Activated T-helper 1 cell treated with Interleukin-2 at 50 U/mL for 16 hours (primary cell): ENCODE measurements around the gene STATH.
"Not testable (repeated sequence)": the region's sequence is repeated elsewhere in the genome, so short reads cannot be mapped to it uniquely, and the experiment has no call there.

Experiments
- DNase-seq: peaks from one replicate; pipeline ENCODE4 v3.0.0-alpha.2; 2020; ENCODE audit warnings: low read depth

Gene STATH

GRCh38 chr4:69995526-69996016 is at the start of gene STATH:
Gene STATH, plus strand, starts transcription at chr4:69995966. Its CDS starts 2,472 bp downstream, at chr4:69998438.
- DNase-seq, result no peak

DNA sequence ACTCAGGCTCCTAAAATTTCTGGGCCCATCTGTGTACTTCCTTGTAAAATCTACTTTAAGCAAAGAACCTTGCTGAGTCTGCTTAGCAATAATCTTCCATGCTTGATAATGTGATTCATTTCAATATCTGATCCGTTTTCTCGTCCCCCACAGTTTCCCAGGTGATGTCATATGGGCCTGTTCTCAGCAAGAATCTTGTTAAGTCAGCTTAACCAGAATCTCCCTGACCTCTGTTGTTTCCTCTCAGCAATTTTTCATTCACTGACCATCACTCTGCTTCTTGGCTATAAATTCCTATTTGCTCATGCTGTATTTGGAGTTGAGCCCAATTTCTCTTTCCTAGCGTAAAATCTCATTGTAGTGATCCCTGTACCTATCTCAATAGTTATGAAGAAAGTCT is 44.2 kb upstream of the STATH start:
- no peak for DNase-seq

- DNase-seq, result no peak
Observed at GRCh38 chr4:69957209-69957608, 38.6 kb upstream of the STATH start.

- DNase-seq, result no peak
Observed at GRCh38 chr4:69965628-69966027, 30.1 kb upstream of the STATH start, which contains the start of gene CSN2. Gene CSN2, minus strand, starts transcription at chr4:69965728. Its CDS starts 4,733 bp downstream, at chr4:69960995.

DNA sequence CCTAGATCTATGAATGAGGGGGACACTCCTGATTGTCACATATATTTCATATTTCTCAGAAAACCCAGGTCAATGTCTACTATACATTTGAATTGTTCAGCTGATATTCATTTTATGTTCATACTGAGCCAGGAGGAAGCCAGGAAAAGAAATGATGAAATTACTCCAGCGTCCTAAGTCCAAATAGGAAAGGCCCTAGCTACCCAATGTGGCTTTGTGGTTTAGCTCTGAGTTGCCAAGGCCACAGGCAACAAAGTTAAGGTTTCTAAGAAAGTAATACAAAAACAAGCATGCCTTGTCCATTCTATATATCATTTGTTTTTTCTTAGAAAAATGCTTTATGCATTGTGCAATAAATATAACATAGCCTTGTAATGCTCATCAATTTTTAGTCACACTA is 25.7 kb upstream of the STATH start:
- DNase-seq, result no peak

DNA sequence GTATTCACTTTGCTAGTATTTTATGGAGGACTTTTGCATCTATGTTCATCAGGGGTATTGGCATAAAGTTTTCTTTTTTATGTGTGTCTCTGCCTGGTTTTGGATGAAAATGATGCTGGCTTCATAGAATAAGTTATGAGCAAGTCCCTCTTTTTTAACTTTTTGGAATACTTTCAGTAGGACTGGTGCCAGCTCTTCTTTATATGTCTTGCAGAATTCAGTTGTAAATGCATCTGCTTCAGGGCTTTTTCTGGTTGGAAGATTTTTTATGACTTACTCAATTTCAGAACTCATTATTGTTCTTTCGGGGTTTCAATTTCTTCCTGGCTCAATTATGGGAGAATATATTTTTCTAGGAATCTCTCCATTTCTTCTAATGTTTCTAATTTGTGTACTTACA is 21.1 kb upstream of the STATH start:
- DNase-seq, result no peak

DNA sequence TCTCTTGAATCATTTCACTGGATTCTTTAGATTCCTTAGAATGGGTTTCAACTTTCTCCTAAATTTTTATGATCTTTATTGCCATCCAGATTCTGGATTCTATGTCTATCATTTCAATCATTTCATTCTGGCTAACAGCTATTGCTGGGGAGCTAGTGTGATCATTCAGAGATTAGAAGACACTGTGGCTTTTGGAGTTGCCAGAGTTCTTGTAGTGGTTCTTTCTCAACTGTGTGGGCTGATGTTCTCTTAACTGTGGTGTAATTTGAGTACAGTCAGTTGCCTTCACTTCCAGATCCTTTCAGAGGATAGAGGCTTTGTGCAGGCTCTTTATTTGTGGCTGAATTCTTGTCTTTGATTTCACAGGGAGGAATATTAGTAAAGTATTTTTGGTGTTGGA is 18.2 kb upstream of the STATH start:
- no peak for DNase-seq

DNA sequence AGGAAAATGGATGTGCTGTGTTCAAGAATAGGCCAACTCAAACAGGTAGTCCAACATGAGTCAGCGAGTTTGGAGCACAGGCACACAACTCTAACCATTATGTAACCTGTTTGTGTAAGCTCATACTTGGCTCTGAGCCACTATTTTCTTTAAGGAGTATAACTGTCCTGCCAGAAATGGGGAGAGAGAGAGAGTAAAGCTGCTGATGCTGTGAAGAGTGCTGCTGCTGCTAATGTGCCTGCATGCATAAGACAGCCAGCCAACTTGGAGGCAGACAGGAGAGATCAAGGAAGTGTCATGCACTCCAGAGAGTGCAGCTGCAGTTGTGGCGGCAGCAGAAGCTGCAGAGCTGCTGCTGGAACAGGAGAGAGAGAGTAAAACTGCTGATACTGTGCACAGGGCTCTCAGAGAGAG is 11.7 kb upstream of the STATH start:
- no peak for DNase-seq

DNA sequence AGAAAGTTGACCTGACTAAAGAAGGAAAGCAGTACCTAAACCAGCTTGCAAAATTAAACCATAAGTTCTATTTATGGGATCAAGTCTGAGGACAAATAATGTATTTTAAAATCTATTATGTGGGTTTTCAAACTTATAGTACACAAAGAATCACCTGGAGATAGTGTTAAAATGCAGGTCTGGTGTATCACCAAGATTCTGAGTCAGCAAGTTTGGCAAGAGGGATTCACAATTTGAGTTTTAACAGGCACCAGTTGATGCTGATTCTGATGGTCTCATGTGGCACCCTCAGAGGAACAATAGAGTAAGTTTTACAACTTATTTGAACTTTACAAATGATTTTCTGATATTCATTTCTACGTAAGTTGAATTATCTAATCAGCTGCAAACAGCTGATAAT is 9.1 kb upstream of the STATH start:
- no peak for DNase-seq

DNA sequence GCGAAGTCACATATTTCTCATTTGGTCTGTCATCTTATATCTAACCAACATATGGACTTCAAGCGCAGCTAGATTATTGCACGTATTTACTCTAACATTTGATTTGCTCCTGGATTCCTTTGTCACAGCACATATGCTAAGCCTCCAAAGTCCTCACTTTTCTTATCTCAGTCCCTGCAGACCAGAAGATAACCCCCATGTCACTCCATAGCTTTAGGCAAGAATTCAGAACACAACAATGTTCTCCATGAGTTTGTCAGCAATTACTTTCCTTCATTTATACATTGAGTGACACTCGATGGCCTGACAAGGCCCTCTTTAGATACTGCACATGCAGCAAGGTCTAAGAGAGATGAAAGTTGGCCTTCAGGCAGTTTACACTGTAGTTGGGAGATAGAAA is 4.8 kb upstream of the STATH start:
- no peak for DNase-seq

GRCh38 chr4:69994782-69995181 is 984 bp upstream of the STATH start:
- no peak for DNase-seq

GRCh38 chr4:69999420-69999819 is 3.7 kb downstream of the STATH start:
- no peak for DNase-seq

GRCh38 chr4:70000711-70001110 is 4.9 kb downstream of the STATH start:
- no peak for DNase-seq

DNA sequence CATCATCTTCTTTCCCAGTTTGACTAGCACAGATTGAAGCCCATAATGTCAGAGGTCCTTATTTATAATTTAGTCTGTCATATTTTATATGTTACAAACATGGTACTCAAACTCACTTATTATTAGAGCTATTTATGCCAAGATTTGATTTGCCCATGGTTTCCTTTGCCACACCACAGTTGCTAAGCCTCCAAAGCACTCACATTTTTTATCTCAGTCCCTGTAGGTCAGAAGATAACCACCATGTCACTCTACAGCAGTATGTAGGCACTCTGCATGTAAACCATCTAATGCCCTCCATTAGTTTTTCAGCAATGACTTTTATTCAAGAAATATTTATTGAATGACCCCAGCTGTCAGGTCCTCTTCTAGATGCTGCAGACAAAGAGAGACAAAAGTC is 6.7 kb downstream of the STATH start:
- no peak for DNase-seq

DNA sequence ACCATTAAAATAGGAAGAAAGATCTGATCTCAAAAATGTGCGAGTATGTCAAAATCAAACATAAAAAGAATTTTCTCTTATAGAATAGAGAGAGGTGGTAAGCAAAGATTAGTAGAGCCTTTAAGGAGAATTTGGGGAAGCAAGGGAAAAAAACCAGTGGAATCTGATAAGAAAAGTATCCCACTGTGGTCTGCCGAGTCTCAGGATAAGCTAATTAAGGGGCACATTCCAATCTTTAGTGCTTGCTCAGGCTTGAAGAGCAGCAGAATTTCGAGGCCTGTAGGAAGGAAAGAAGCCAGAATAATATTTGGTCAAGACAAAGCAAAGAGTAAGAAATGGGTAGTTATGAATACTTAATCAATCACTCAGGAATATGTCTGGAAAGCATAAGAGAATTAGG is 13.0 kb downstream of the STATH start:
- DNase-seq, result no peak

GRCh38 chr4:70019006-70019405 is 23.2 kb downstream of the STATH start:
- not testable (repeated sequence) for DNase-seq

DNA sequence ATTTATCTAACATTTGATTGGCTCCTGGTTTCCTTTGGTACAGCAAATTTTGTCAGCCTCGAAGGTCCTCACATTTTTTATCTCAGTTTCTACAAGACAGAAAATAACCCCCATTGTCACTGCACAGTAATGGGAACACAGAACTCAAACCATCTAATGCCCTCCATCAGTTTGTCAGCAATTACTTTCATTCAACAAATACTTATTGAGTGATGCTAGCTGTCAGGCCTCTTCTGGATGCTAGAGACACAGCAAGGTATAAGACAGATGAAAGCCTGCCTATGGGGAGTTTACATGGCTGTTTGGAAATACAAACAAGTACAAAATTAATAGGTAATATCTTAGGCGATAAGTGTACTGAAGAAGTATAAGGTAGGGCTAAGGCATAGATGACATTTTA is 27.5 kb downstream of the STATH start:
- no peak for DNase-seq

DNA sequence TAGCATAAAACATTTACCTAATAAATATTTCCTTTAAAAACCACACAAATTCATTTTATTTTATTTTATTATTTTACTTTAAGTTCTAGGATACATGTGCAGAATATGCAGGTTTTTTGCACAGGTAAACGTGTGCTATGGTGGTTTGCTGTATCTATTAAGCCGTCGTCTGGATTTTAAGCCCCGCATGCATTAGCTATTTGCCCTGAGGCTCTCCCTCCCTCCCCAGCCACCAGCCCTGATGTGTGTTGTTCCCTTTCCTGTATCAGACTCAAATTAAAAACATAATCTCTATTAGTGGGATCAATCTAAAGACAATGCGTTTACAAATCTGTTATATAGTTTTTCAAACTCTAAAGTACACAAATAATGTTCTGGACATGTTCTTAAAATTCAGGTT is 31.2 kb downstream of the STATH start:
- DNase-seq, result no peak

- not testable (repeated sequence) for DNase-seq
Observed at GRCh38 chr4:70028159-70028558, 32.4 kb downstream of the STATH start, which contains the start of gene HTN3. Gene HTN3, plus strand, starts transcription at chr4:70028459. Its CDS starts 2,282 bp downstream, at chr4:70030741.

GRCh38 chr4:70037559-70037958 is 41.8 kb downstream of the STATH start:
- DNase-seq, result not testable (repeated sequence)

GRCh38 chr4:70039928-70040327 is 44.2 kb downstream of the STATH start:
- DNase-seq, result not testable (repeated sequence)

DNA sequence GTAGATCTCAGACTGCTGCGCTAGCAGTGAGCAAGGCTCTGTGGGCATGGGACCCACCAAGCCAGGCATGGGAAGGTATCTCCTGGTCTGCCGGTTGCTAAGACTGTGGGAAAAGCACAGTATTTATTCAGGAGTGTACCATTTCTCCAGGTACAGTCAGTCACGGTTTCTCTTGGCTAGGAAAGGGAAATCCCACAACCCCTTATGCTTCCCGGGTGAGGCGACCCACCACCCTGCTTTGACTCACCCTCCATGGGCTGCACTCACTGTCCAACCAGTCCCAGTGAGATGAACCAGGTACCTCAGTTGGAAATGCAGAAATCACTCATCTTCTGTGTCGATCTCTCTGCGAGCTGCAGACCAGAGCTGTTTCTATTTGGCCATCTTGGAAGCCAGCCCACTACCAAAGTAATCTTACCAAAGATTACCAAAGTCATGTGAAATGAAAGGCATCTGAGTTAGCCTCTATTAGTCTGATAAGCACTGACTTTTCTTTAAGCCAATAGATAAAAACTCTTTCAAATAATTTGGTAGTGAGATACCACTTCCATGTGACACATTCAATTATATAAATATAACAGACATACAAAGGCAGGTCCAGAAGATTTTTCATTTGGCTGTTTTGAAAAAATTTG is 46.0 kb downstream of the STATH start:
- DNase-seq, result no peak

GRCh38 chr4:70050138-70050537 is 54.4 kb downstream of the STATH start, which contains the start of gene HTN1:
Gene HTN1, plus strand, starts transcription at chr4:70050438. Its CDS starts 2,639 bp downstream, at chr4:70053077.
- not testable (repeated sequence) for DNase-seq
